Cardiac fibroblast (primary cell): ENCODE results near the gene MPP3.
A peak's percentile ranks its signal among the peaks of the same experiment; 100 is the strongest.
"Not testable (repeated sequence)": the region's sequence is repeated elsewhere in the genome, so short reads cannot be mapped to it uniquely, and the experiment has no call there.

Experiments used
- DNase-seq, 2 donors: peaks; one replicate each; pipeline versions ENCODE4 v3.0.0 to v3.0.0-alpha.2; 2010; ENCODE audit warnings: low read depth in 2 of 2
- H3K4me3 ChIP-seq, 2 donors: replicated peaks in 1 of 2; 1 replicate in 1 of 2; 2 replicates in 1 of 2; pipeline ENCODE4 v1.5.1; 2011; ENCODE audit warnings: low read depth in 2 of 2, low read length in 2 of 2, mild to moderate bottlenecking in 2 of 2, moderate library complexity in 1 of 2
- TF ChIP-seq, protein P1 (sequence below): IDR thresholded peaks from one replicate; pipeline ENCODE4 v1.5.1; 2011; ENCODE audit warnings: low read depth, mild to moderate bottlenecking, low read length, inconsistent platforms

MPP3 gene

DNA sequence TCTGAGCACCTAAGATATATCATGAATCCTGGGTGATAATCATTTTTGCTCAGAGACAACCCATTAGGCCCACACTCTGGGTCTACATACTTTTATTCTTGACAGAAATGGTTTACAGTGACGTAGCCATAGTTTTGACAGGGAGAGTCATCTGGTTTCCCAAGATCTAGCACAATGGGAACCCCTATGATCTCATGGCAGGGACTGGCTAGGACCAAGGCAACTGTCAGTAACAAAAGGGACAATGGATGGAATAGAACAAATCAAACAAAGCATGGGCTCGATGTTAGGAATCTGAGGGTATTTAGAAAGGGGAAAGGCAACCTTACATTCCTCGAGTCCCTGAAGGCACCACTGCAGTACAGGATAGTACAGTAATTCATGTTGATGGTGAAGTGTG lies 32.2 kb downstream of the MPP3 start:
- TF ChIP-seq, protein P1, sequence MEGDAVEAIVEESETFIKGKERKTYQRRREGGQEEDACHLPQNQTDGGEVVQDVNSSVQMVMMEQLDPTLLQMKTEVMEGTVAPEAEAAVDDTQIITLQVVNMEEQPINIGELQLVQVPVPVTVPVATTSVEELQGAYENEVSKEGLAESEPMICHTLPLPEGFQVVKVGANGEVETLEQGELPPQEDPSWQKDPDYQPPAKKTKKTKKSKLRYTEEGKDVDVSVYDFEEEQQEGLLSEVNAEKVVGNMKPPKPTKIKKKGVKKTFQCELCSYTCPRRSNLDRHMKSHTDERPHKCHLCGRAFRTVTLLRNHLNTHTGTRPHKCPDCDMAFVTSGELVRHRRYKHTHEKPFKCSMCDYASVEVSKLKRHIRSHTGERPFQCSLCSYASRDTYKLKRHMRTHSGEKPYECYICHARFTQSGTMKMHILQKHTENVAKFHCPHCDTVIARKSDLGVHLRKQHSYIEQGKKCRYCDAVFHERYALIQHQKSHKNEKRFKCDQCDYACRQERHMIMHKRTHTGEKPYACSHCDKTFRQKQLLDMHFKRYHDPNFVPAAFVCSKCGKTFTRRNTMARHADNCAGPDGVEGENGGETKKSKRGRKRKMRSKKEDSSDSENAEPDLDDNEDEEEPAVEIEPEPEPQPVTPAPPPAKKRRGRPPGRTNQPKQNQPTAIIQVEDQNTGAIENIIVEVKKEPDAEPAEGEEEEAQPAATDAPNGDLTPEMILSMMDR: no peak
- no peak for DNase-seq
- no peak overlapping the region for H3K4me3 ChIP-seq

DNA sequence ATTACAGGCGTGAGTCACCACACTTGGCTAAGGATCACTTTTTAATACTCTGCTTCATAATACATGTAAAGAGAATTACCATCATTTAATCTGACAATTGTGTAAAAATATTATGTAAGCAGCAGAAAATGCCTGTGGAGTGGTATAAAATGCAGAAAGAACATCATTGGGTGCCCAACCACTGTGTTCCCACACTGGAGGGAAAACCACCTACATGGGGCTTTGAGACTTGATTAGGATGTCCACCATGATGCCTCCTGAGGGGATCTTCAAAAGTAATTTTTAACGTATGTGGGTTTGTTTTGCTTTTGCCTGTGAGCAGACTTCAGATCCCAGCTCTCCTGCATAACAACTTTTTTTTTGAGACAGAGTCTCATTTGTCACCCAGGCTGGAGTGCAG lies 33.9 kb downstream of the MPP3 start:
- no peak overlapping the region for H3K4me3 ChIP-seq
- TF ChIP-seq, protein P1: no peak
- no peak for DNase-seq

DNA sequence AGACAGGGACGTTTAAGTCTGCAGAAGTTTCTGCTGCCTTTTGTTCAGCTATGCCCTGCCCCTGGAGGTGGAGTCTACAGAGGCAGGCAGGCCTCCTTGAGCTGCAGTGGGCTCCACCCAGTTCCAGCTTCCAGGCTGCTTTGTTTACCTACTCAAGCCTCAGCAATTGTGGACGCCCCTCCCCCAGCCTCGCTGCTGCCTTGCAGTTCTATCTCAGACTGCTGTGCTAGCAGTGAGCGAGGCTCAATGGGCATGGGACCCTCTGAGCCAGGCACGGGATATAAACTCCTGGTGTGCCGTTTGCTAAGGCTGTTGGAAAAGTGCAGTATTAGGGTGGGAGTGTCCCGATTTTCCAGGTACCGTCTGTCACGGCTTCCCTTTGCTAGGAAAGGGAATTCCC lies 34.9 kb downstream of the MPP3 start:
- not testable (repeated sequence) for H3K4me3 ChIP-seq

DNA sequence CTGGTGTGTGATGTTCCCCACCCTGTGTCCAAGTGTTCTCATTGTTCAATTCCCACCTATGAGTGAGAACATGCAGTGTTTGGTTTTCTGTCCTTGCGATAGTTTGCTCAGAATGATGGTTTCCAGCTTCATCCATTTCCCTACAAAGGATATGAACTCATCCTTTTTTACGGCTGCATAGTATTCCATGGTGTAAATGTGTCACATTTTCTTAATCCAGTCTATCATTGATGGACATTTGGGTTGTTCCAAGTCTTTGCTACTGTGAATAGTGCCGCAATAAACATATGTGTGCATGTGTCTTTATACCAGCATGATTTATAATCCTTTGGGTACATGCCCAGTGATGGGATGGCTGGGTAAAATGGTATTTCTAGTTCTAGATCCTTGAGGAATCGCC lies 40.3 kb downstream of the MPP3 start:
- not testable (repeated sequence) for DNase-seq, H3K4me3 ChIP-seq

More for the DNA sequence above, 34.9 kb downstream of the MPP3 start:
- DNase-seq: not testable (repeated sequence)

DNA sequence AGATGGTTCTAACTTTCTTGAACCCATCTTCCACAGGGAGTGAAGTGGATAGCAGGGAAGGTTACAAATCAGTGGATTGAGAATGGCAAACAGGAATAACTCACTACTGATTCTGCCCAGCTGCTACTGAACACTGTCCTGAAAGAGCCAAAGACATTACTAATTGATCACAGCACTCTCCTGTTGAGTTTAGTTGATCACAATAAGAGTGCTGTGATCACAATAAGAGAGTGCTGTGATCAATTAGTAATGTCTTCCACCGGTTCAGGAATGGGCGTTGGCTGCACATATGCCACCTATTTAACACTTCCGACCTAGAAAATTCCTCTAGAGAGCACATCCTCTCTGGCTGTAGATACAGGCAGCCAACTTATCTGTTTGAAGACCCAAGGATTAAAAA lies 41.4 kb downstream of the MPP3 start:
- DNase-seq: peak; percentile 56 to 59
- H3K4me3 ChIP-seq: no peak overlapping the region
- TF ChIP-seq, protein P1: no peak

DNA sequence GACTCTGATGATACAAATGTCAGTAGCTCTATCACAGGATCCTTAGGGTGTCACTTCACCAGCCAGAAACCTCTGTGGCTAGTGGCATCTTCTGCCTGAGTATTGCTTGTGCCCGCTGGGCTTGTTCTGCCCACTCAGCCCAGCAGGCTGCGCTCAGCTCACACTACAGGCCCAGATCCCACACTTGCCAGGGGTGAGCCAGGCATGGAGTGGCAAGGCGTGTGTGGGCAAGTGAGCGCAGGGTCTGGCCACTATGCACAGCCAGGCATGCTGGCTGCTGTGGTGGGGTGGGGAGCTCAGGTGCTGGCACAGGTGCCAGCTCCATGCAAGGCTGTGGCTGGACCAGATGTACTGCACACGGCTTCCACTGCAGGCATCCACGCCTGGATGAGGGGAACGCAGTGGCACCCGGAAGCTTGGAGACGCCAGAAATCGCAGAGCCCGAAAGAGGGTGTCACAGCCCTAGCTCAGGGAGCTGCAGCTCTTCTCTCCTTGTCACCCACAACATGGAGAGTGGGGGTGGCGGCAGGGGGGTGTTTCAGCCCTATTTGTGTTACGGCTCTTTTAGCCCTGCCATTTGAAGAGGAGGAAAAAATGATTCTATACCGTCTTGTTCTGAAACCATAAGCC lies 42.5 kb downstream of the MPP3 start:
- DNase-seq: no peak
- TF ChIP-seq, protein P1: peak; percentile 13

DNA sequence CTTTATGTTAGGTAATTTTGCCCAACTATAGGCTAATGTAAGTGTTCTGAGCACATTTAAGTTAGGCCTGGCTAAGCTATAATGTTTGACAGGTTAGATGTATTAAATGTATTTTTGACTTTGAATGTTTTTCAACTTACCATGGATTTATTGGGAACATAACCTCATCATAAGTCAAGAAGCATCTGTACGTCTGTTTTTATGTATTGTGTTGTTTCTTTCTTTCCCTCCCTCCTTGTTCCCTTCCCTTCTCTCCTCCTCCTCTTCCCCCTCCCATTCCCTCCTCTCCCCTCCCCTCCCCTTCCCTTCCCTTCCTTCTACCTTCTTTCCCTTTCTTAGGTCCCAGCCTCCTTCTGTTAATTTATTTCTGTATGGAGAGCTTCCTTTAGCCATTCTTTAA lies 43.5 kb downstream of the MPP3 start:
- TF ChIP-seq, protein P1: no peak
- H3K4me3 ChIP-seq: no peak overlapping the region
- DNase-seq: no peak

More for the DNA sequence above, 42.5 kb downstream of the MPP3 start:
- no peak overlapping the region for H3K4me3 ChIP-seq

DNA sequence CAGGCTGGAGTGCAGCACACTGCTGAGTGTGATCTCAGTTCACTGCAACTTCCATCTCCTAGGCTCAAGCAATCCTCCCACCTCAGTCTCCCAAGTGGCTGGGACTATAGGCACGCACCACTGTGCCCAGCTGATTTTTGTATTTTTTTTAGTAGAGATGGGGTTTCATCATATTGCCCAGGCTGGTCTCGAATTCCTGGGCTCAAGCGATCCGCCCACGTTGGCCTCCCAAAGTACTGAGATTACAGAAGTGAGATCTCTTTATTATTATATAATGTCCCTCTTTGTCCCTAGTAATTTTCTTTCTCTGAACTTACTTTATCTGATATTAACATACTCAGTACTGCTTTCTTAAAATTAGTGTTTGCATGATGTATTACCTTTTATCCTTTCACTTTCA lies 44.4 kb downstream of the MPP3 start:
- H3K4me3 ChIP-seq: no peak overlapping the region
- TF ChIP-seq, protein P1: no peak
- DNase-seq: no peak
